HEK293 (cell line): ENCODE measurements around the gene KCNB1.

ENCODE experiments used
- CTCF ChIP-seq: fragments of 450-650 bp; formaldehyde crosslinking; IDR thresholded peaks from 2 replicates; pipeline ENCODE4 v1.5.1; 2016; ENCODE audit warnings: missing biosample characterization, missing genetic modification characterization
- GFI1B ChIP-seq: fragments of 450-650 bp; formaldehyde crosslinking; IDR thresholded peaks from 2 replicates; pipeline ENCODE4 v1.5.1; 2016; ENCODE audit warnings: missing biosample characterization, missing genetic modification characterization
- GLIS1 ChIP-seq: fragments of 450-650 bp; formaldehyde crosslinking; IDR thresholded peaks from 2 replicates; pipeline ENCODE4 v1.5.1; 2016; ENCODE audit warnings: missing biosample characterization, missing genetic modification characterization
- HOXD13 ChIP-seq: sonication (generic); formaldehyde crosslinking; IDR thresholded peaks from 2 replicates; pipeline ENCODE4 v1.8.0; 2022; ENCODE audit warnings: missing genetic modification reagents, borderline replicate concordance
- PATZ1 ChIP-seq: fragments of 450-650 bp; formaldehyde crosslinking; IDR thresholded peaks from 2 replicates; pipeline ENCODE4 v1.5.1; 2016; ENCODE audit warnings: missing biosample characterization, missing genetic modification characterization
- SP2 ChIP-seq: fragments of 450-650 bp; formaldehyde crosslinking; IDR thresholded peaks from 2 replicates; pipeline ENCODE4 v1.5.1; 2016; ENCODE audit warnings: missing biosample characterization, missing genetic modification characterization
- WT1 ChIP-seq: fragments of 450-650 bp; formaldehyde crosslinking; IDR thresholded peaks from 2 replicates; pipeline ENCODE4 v1.5.1; 2016; ENCODE audit warnings: missing biosample characterization, missing genetic modification characterization
- YY2 ChIP-seq: fragments of 450-650 bp; formaldehyde crosslinking; IDR thresholded peaks from 2 replicates; pipeline ENCODE4 v1.5.1; 2016; ENCODE audit warnings: missing biosample characterization, missing genetic modification characterization
- ZBTB10 ChIP-seq: fragments of 450-650 bp; formaldehyde crosslinking; IDR thresholded peaks from 2 replicates; pipeline ENCODE4 v1.5.1; 2016; ENCODE audit warnings: missing biosample characterization, missing genetic modification characterization
- ZBTB7A ChIP-seq: fragments of 450-650 bp; formaldehyde crosslinking; IDR thresholded peaks from 2 replicates; pipeline ENCODE4 v1.5.1; 2016; ENCODE audit warnings: low read depth, missing biosample characterization, missing genetic modification characterization
- ZFHX2 ChIP-seq: fragments of 450-650 bp; formaldehyde crosslinking; conservative IDR thresholded peaks from 2 replicates; pipeline ENCODE4 v1.5.1; 2016; ENCODE audit warnings: missing biosample characterization, missing genetic modification characterization
- ZFP37 ChIP-seq: fragments of 450-650 bp; formaldehyde crosslinking; IDR thresholded peaks from 2 replicates; pipeline ENCODE4 v1.5.1; 2016; ENCODE audit warnings: missing biosample characterization, missing genetic modification characterization
- ZNF157 ChIP-seq: fragments of 450-650 bp; formaldehyde crosslinking; IDR thresholded peaks from 2 replicates; pipeline ENCODE4 v1.5.1; 2016; ENCODE audit warnings: missing biosample characterization, missing genetic modification characterization
- ZNF169 ChIP-seq: fragments of 450-650 bp; formaldehyde crosslinking; IDR thresholded peaks from 2 replicates; pipeline ENCODE4 v1.5.1; 2016; ENCODE audit warnings: missing biosample characterization, missing genetic modification characterization
- ZNF211 ChIP-seq: fragments of 450-650 bp; formaldehyde crosslinking; IDR thresholded peaks from 2 replicates; pipeline ENCODE4 v1.5.1; 2016; ENCODE audit warnings: low read depth, missing biosample characterization, missing genetic modification characterization
- ZNF292 ChIP-seq: fragments of 450-650 bp; formaldehyde crosslinking; IDR thresholded peaks from 2 replicates; pipeline ENCODE4 v1.5.1; 2016; ENCODE audit warnings: low read depth, missing biosample characterization, missing genetic modification characterization, borderline replicate concordance
- ZNF335 ChIP-seq: fragments of 450-650 bp; formaldehyde crosslinking; conservative IDR thresholded peaks from 2 replicates; pipeline ENCODE4 v1.5.1; 2016; ENCODE audit warnings: missing biosample characterization, missing genetic modification characterization
- ZNF366 ChIP-seq: fragments of 450-650 bp; formaldehyde crosslinking; conservative IDR thresholded peaks from 2 replicates; pipeline ENCODE4 v1.5.1; 2016; ENCODE audit warnings: missing biosample characterization, missing genetic modification characterization
- ZNF48 ChIP-seq: fragments of 450-650 bp; formaldehyde crosslinking; IDR thresholded peaks from 2 replicates; pipeline ENCODE4 v1.5.1; 2016; ENCODE audit warnings: missing biosample characterization, missing genetic modification characterization
- ZNF501 ChIP-seq: fragments of 450-650 bp; formaldehyde crosslinking; IDR thresholded peaks from 2 replicates; pipeline ENCODE4 v1.5.1; 2016; ENCODE audit warnings: missing biosample characterization, missing genetic modification characterization
- ZNF624 ChIP-seq: fragments of 450-650 bp; formaldehyde crosslinking; IDR thresholded peaks from 2 replicates; pipeline ENCODE4 v1.5.1; 2017; ENCODE audit warnings: missing biosample characterization, missing genetic modification characterization
- ZNF639 ChIP-seq: fragments of 450-650 bp; formaldehyde crosslinking; IDR thresholded peaks from 2 replicates; pipeline ENCODE4 v1.5.1; 2016; ENCODE audit warnings: missing biosample characterization, missing genetic modification characterization
- ZNF776 ChIP-seq: fragments of 450-650 bp; formaldehyde crosslinking; IDR thresholded peaks from 2 replicates; pipeline ENCODE4 v1.5.0; 2017; ENCODE audit warnings: missing biosample characterization, missing genetic modification characterization, borderline replicate concordance
- TF ChIP-seq, protein P1 (sequence below): fragments of 450-650 bp; formaldehyde crosslinking; conservative IDR thresholded peaks from 2 replicates; pipeline ENCODE4 v1.5.1; 2016; ENCODE audit warnings: low read depth, missing biosample characterization, missing genetic modification characterization
- TF ChIP-seq, protein P2 (sequence below): fragments of 450-650 bp; formaldehyde crosslinking; optimal IDR thresholded peaks from 2 replicates; pipeline ENCODE3; 2016; ENCODE audit warnings: missing biosample characterization, mild to moderate bottlenecking, missing genetic modification characterization

The KCNB1 gene

GRCh38 chr20:49484180-49485140 is 2.0 kb upstream of the KCNB1 start (continued):
- TF ChIP-seq, protein P1, sequence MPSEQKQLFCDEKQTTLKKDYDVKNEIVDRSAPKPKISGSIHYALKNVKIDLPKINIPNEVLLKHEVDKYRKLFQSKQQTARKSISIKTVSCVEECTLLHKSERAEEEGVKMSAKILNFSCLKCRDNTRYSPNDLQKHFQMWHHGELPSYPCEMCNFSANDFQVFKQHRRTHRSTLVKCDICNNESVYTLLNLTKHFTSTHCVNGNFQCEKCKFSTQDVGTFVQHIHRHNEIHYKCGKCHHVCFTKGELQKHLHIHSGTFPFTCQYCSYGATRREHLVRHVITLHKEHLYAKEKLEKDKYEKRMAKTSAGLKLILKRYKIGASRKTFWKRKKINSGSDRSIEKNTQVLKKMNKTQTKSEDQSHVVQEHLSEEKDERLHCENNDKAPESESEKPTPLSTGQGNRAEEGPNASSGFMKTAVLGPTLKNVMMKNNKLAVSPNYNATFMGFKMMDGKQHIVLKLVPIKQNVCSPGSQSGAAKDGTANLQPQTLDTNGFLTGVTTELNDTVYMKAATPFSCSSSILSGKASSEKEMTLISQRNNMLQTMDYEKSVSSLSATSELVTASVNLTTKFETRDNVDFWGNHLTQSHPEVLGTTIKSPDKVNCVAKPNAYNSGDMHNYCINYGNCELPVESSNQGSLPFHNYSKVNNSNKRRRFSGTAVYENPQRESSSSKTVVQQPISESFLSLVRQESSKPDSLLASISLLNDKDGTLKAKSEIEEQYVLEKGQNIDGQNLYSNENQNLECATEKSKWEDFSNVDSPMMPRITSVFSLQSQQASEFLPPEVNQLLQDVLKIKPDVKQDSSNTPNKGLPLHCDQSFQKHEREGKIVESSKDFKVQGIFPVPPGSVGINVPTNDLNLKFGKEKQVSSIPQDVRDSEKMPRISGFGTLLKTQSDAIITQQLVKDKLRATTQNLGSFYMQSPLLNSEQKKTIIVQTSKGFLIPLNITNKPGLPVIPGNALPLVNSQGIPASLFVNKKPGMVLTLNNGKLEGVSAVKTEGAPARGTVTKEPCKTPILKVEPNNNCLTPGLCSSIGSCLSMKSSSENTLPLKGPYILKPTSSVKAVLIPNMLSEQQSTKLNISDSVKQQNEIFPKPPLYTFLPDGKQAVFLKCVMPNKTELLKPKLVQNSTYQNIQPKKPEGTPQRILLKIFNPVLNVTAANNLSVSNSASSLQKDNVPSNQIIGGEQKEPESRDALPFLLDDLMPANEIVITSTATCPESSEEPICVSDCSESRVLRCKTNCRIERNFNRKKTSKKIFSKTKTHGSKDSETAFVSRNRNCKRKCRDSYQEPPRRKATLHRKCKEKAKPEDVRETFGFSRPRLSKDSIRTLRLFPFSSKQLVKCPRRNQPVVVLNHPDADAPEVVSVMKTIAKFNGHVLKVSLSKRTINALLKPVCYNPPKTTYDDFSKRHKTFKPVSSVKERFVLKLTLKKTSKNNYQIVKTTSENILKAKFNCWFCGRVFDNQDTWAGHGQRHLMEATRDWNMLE (tag by site-specific recombination): no peak
- TF ChIP-seq ZNF624 (tag by site-specific recombination) (no peak), ZFP37 (tag by site-specific recombination) (peak; percentile 87), ZNF211 (tag by site-specific recombination) (no peak), WT1 (tag by site-specific recombination) (no peak; the same call in 1 of the 2 replicates), ZNF776 (no peak), ZNF366 (tag by site-specific recombination) (peak; percentile 38; the same call in 1 of the 2 replicates), ZNF292 (tag by site-specific recombination) (no peak), ZBTB7A (tag by site-specific recombination) (0 out of 2 replicates have a peak, but pooled peaks have one; percentile 33), ZNF157 (tag by site-specific recombination) (no peak), ZNF335 (tag by site-specific recombination) (peak; percentile 79), ZNF501 (tag by site-specific recombination) (no peak), SP2 (peak; percentile 63), ZNF48 (tag by site-specific recombination) (no peak), ZNF639 (tag by site-specific recombination) (no peak), CTCF (tag by site-specific recombination) (peak; percentile 95), ZFHX2 (peak; percentile 83), YY2 (tag by site-specific recombination) (no peak), ZNF169 (no peak), GFI1B (no peak), HOXD13 (CRISPR knock-in tag) (no peak), GLIS1 (tag by site-specific recombination) (peak; percentile 54), PATZ1 (tag by site-specific recombination) (peak; percentile 66), ZBTB10 (0 out of 2 replicates have a peak, but pooled peaks have one; percentile 36)
- TF ChIP-seq, protein P2, sequence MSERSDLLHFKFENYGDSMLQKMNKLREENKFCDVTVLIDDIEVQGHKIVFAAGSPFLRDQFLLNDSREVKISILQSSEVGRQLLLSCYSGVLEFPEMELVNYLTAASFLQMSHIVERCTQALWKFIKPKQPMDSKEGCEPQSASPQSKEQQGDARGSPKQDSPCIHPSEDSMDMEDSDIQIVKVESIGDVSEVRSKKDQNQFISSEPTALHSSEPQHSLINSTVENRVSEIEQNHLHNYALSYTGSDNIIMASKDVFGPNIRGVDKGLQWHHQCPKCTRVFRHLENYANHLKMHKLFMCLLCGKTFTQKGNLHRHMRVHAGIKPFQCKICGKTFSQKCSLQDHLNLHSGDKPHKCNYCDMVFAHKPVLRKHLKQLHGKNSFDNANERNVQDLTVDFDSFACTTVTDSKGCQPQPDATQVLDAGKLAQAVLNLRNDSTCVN: peak; percentile 96
